SK-N-SH treated with all-trans-retinoic acid at 6 μM for 48 hours (cell line): ENCODE measurements around the gene SIRPB2.

ENCODE experiments used
- ATAC-seq: fragments of 200-7000 bp; cut with Tn5 transposase; 3 replicates; pipeline ENCODE4 v1.9.1; 2020; ENCODE audit warnings: mild to moderate bottlenecking, moderate library complexity
- ARNTL ChIP-seq: fragments of 450-650 bp; formaldehyde crosslinking; IDR thresholded peaks from 2 replicates; pipeline ENCODE4 v1.5.0; 2020; ENCODE audit warnings: low read depth, mild to moderate bottlenecking, moderate library complexity, borderline replicate concordance
- BACH2 ChIP-seq: fragments of 250-450 bp; sonication (Bioruptor Pico); IDR thresholded peaks from 2 replicates; pipeline ENCODE4 v1.9.0; 2021; ENCODE audit warnings: mild to moderate bottlenecking, borderline replicate concordance
- CSDC2 ChIP-seq: fragments of 250-450 bp; sonication (Bioruptor Pico); IDR thresholded peaks from 2 replicates; pipeline ENCODE4 v1.5.0; 2020; ENCODE audit warnings: mild to moderate bottlenecking, moderate library complexity
- ESRRG ChIP-seq: fragments of 250-450 bp; sonication (Bioruptor Pico); IDR thresholded peaks from 2 replicates; pipeline ENCODE4 v1.6.1; 2021; ENCODE audit warnings: mild to moderate bottlenecking
- GLIS3 ChIP-seq: fragments of 250-450 bp; sonication (Bioruptor Pico); IDR thresholded peaks from 2 replicates; pipeline ENCODE4 v1.5.0; 2020; ENCODE audit warnings: mild to moderate bottlenecking, moderate library complexity
- ISL1 ChIP-seq: fragments of 250-450 bp; sonication (Bioruptor Pico); IDR thresholded peaks from 2 replicates; pipeline ENCODE4 v2.1.2; 2022; ENCODE audit warnings: mild to moderate bottlenecking, moderate library complexity
- OSR1 ChIP-seq: fragments of 250-450 bp; sonication (Bioruptor Pico); IDR thresholded peaks from 2 replicates; pipeline ENCODE4 v1.8.0; 2022; ENCODE audit warnings: moderate library complexity, mild to moderate bottlenecking, inconsistent platforms
- PPARA ChIP-seq: fragments of 250-450 bp; sonication (Bioruptor Pico); IDR thresholded peaks from 2 replicates; pipeline ENCODE4 v1.5.0; 2020; ENCODE audit warnings: mild to moderate bottlenecking, borderline replicate concordance
- RARB ChIP-seq: fragments of 250-450 bp; sonication (Bioruptor Pico); IDR thresholded peaks from 2 replicates; pipeline ENCODE4 v1.8.0; 2021; ENCODE audit warnings: mild to moderate bottlenecking, moderate library complexity
- SNAI2 ChIP-seq: fragments of 250-450 bp; sonication (Bioruptor Pico); IDR thresholded peaks from 2 replicates; pipeline ENCODE4 v1.5.0; 2020; ENCODE audit warnings: mild to moderate bottlenecking, moderate library complexity
- TCF4 ChIP-seq: fragments of 250-450 bp; sonication (Bioruptor Pico); IDR thresholded peaks from 2 replicates; pipeline ENCODE4 v1.8.0; 2021; ENCODE audit warnings: mild to moderate bottlenecking, moderate library complexity, borderline replicate concordance
- TOX ChIP-seq: fragments of 250-450 bp; sonication (Bioruptor Pico); IDR thresholded peaks from 2 replicates; pipeline ENCODE4 v1.8.0; 2021; ENCODE audit warnings: mild to moderate bottlenecking, moderate library complexity, borderline replicate concordance
- ZC3H10 ChIP-seq: fragments of 250-450 bp; sonication (Bioruptor Pico); IDR thresholded peaks from 2 replicates; pipeline ENCODE4 v1.5.1; 2021; ENCODE audit warnings: mild to moderate bottlenecking, moderate library complexity
- ZFP3 ChIP-seq: fragments of 250-450 bp; sonication (Bioruptor Pico); IDR thresholded peaks from 2 replicates; pipeline ENCODE4 v1.5.0; 2020; ENCODE audit warnings: mild to moderate bottlenecking, moderate library complexity
- ZFP30 ChIP-seq: fragments of 450-650 bp; formaldehyde crosslinking; IDR thresholded peaks from 2 replicates; pipeline ENCODE4 v1.5.0; 2022; ENCODE audit warnings: mild to moderate bottlenecking, moderate library complexity
- ZNF565 ChIP-seq: fragments of 450-650 bp; formaldehyde crosslinking; conservative IDR thresholded peaks from 2 replicates; pipeline ENCODE4 v1.5.0; 2020; ENCODE audit warnings: low read depth, mild to moderate bottlenecking, moderate library complexity
- ZNF70 ChIP-seq: fragments of 450-650 bp; formaldehyde crosslinking; IDR thresholded peaks from 2 replicates; pipeline ENCODE4 v1.5.0; 2020; ENCODE audit warnings: mild to moderate bottlenecking, moderate library complexity
- ZNF8 ChIP-seq: fragments of 450-650 bp; formaldehyde crosslinking; IDR thresholded peaks from 2 replicates; pipeline ENCODE4 v1.5.0; 2020; ENCODE audit warnings: mild to moderate bottlenecking, moderate library complexity
- TF ChIP-seq, protein P1 (sequence below): fragments of 250-450 bp; sonication (Bioruptor Pico); IDR thresholded peaks from 2 replicates; pipeline ENCODE4 v1.5.1; 2021; ENCODE audit warnings: mild to moderate bottlenecking, moderate library complexity
- TF ChIP-seq, protein P2 (sequence below): fragments of 250-450 bp; sonication (Bioruptor Pico); IDR thresholded peaks from 2 replicates; pipeline ENCODE4 v1.5.1; 2020; ENCODE audit warnings: low read depth, mild to moderate bottlenecking, moderate library complexity
- TF ChIP-seq, protein P3 (sequence below): fragments of 250-450 bp; sonication (Bioruptor Pico); IDR thresholded peaks from 2 replicates; pipeline ENCODE4 v1.8.0; 2021; ENCODE audit warnings: low read depth, mild to moderate bottlenecking, moderate library complexity, borderline replicate concordance
- TF ChIP-seq, protein P4 (sequence below): fragments of 250-450 bp; sonication (Bioruptor Pico); IDR thresholded peaks from 2 replicates; pipeline ENCODE4 v1.8.0; 2020; ENCODE audit warnings: mild to moderate bottlenecking, moderate library complexity, borderline replicate concordance

SIRPB2 gene

DNA sequence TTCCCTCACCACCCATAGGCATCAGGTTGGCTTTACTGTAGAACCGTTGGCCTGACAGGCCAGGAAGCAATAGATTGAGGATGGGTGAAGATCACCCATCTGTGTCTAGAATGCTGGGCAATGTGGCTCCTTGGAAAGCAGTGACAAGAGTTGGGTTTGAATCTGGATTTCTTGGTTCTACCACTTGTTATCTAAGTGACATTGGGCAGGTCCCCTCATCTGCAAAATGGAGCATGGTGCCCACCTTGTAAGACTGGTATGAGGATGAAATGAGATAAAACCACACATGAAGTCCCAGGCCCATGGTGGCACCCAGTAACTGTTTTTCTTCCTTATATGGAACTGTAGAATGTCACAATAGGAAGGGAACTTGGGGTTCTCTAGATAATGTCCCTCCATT lies 22.6 kb upstream of the SIRPB2 start:
- ATAC-seq = no peak
- TF ChIP-seq ZC3H10 (CRISPR knock-in tag) = no peak
- no peak for TF ChIP-seq ZFP3
- TF ChIP-seq, protein P1, sequence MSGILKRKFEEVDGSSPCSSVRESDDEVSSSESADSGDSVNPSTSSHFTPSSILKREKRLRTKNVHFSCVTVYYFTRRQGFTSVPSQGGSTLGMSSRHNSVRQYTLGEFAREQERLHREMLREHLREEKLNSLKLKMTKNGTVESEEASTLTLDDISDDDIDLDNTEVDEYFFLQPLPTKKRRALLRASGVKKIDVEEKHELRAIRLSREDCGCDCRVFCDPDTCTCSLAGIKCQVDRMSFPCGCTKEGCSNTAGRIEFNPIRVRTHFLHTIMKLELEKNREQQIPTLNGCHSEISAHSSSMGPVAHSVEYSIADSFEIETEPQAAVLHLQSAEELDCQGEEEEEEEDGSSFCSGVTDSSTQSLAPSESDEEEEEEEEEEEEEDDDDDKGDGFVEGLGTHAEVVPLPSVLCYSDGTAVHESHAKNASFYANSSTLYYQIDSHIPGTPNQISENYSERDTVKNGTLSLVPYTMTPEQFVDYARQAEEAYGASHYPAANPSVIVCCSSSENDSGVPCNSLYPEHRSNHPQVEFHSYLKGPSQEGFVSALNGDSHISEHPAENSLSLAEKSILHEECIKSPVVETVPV = no peak
- TF ChIP-seq, protein P2, sequence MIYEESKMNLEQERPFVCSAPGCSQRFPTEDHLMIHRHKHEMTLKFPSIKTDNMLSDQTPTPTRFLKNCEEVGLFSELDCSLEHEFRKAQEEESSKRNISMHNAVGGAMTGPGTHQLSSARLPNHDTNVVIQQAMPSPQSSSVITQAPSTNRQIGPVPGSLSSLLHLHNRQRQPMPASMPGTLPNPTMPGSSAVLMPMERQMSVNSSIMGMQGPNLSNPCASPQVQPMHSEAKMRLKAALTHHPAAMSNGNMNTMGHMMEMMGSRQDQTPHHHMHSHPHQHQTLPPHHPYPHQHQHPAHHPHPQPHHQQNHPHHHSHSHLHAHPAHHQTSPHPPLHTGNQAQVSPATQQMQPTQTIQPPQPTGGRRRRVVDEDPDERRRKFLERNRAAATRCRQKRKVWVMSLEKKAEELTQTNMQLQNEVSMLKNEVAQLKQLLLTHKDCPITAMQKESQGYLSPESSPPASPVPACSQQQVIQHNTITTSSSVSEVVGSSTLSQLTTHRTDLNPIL = no peak
- TF ChIP-seq ESRRG (CRISPR knock-in tag) = no peak
- TF ChIP-seq SNAI2 (CRISPR knock-in tag) = no peak
- TF ChIP-seq BACH2 = no peak
- no peak for TF ChIP-seq ZNF565 (CRISPR knock-in tag)
- no peak for TF ChIP-seq RARB (CRISPR knock-in tag)
- TF ChIP-seq ZNF8 (CRISPR knock-in tag) = no peak
- no peak for TF ChIP-seq PPARA (CRISPR knock-in tag)

DNA sequence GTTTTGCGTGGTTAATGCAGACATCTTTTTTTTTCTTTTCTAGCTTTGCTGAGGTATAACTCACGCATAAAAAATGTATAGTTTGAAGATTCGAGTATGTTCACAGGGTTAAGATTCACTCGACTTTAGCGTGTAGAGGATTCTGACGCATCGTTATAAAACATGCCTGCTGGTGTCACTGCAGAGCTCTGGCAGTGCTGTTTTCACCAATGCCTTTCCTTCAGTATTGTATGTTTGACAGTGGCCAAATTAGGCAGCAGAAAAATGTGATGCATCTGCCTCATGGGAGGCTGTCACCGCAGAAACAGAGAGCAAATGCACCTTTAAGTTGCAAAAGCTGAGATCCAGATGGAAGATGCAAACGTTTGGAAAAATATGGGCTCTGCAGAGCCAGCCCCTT lies 18.0 kb upstream of the SIRPB2 start:
- ATAC-seq = peak; percentile 88
- no peak for TF ChIP-seq BACH2
- TF ChIP-seq TOX (CRISPR knock-in tag) = no peak
- no peak for TF ChIP-seq GLIS3 (CRISPR knock-in tag)
- no peak for TF ChIP-seq ARNTL (CRISPR knock-in tag)
- TF ChIP-seq, protein P3, sequence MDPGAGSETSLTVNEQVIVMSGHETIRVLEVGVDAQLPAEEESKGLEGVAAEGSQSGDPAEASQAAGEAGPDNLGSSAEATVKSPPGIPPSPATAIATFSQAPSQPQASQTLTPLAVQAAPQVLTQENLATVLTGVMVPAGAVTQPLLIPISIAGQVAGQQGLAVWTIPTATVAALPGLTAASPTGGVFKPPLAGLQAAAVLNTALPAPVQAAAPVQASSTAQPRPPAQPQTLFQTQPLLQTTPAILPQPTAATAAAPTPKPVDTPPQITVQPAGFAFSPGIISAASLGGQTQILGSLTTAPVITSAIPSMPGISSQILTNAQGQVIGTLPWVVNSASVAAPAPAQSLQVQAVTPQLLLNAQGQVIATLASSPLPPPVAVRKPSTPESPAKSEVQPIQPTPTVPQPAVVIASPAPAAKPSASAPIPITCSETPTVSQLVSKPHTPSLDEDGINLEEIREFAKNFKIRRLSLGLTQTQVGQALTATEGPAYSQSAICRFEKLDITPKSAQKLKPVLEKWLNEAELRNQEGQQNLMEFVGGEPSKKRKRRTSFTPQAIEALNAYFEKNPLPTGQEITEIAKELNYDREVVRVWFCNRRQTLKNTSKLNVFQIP (CRISPR knock-in tag) = no peak
- TF ChIP-seq ZNF70 (CRISPR knock-in tag) = no peak
- TF ChIP-seq ZFP30 (CRISPR knock-in tag) = no peak
- no peak for TF ChIP-seq RARB (CRISPR knock-in tag)
- TF ChIP-seq ESRRG (CRISPR knock-in tag) = no peak
- no peak for TF ChIP-seq TCF4 (CRISPR knock-in tag)
- TF ChIP-seq CSDC2 = no peak
- TF ChIP-seq, protein P2 = no peak
- TF ChIP-seq, protein P1 = no peak

DNA sequence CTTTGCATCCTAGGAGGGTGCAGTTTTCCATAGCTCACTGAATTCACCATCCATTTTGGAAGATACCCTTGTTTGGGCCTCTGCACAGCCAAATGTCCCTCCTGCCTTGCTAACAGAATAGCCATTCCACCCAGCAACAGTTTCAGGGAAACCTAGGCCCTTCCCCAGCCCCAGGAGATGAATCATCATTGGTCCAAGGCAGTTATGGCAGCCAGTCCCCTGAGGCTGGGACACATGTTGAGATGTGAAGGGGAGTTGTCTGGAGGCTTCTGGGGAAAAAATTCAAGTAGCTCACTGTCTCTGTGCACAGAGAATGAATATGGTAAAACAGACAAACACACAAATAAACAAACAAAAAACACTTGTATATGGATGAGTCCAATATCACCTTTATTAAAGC lies 17.4 kb upstream of the SIRPB2 start:
- ATAC-seq = no peak
- TF ChIP-seq GLIS3 (CRISPR knock-in tag) (no peak), SNAI2 (CRISPR knock-in tag) (no peak), CSDC2 (no peak), TOX (CRISPR knock-in tag) (no peak), TCF4 (CRISPR knock-in tag) (no peak), BACH2 (no peak), OSR1 (no peak), ZFP3 (no peak), ZC3H10 (CRISPR knock-in tag) (no peak), ISL1 (CRISPR knock-in tag) (no peak), ZNF565 (CRISPR knock-in tag) (no peak)
- TF ChIP-seq, protein P3 (CRISPR knock-in tag) = no peak
- TF ChIP-seq, protein P4, sequence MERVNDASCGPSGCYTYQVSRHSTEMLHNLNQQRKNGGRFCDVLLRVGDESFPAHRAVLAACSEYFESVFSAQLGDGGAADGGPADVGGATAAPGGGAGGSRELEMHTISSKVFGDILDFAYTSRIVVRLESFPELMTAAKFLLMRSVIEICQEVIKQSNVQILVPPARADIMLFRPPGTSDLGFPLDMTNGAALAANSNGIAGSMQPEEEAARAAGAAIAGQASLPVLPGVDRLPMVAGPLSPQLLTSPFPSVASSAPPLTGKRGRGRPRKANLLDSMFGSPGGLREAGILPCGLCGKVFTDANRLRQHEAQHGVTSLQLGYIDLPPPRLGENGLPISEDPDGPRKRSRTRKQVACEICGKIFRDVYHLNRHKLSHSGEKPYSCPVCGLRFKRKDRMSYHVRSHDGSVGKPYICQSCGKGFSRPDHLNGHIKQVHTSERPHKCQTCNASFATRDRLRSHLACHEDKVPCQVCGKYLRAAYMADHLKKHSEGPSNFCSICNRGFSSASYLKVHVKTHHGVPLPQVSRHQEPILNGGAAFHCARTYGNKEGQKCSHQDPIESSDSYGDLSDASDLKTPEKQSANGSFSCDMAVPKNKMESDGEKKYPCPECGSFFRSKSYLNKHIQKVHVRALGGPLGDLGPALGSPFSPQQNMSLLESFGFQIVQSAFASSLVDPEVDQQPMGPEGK = no peak
- TF ChIP-seq, protein P1 = no peak
- TF ChIP-seq, protein P2 = no peak
